Mammary epithelial cell (primary cell): ENCODE results near the gene CSGALNACT2.

ENCODE experiments used
- CTCF ChIP-seq, 2 donors: IDR thresholded peaks in 1 of 2; conservative IDR thresholded peaks in 1 of 2; 2 replicates each; pipeline ENCODE4 v1.5.1; 2011 to 2012; ENCODE audit warnings: inconsistent platforms in 2 of 2, low read length in 2 of 2, mild to moderate bottlenecking in 2 of 2, control low read depth in 1 of 2, low read depth in 1 of 2; ENCODE audit not compliant: insufficient read depth in 1 of 2; ENCODE audit errors: extremely low read depth in 1 of 2
- EZH2 ChIP-seq: IDR thresholded peaks from 2 replicates; pipeline ENCODE4 v1.6.1; 2012; ENCODE audit warnings: low read length, inconsistent platforms, borderline replicate concordance

DNA sequence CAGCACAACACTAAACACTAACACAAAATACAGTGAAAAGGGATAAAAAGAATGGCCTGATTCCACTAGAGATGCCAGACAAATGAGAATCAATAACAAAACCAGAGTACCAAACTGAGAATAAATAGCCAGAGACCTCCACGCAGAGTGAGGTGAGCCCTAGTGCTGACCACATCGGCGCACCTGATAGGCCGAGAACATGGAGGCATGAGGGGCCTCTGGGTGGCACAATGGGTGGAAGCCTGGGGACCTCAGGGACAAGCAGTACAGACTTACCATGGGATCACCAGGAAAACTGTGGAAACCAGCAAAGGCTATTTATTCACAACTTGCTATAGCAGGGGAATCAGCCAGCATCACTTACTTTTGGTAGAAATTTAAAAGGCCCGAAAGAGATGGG is 1.8 kb upstream of the CSGALNACT2 start:
- TF ChIP-seq CTCF (conservative IDR thresholded peaks at IDR 0.05 in 1 of 2, IDR thresholded peaks at IDR 0.05 in 1 of 2; ENCODE audit: extremely low read depth in 1 of 2, insufficient read depth in 1 of 2, low read depth in 1 of 2, low read length in 2 of 2) (no peak), EZH2 (no peak)
